ENCODE results near the gene SLC38A1. TPM values are rescaled to one million over a fixed set of nuclear protein-coding genes. Genes with fewer than 3 reads are reported as not detected.

Gene SLC38A1
- total RNA-seq, 1 donor from 2014 or later = 44.7 TPM

DNA sequence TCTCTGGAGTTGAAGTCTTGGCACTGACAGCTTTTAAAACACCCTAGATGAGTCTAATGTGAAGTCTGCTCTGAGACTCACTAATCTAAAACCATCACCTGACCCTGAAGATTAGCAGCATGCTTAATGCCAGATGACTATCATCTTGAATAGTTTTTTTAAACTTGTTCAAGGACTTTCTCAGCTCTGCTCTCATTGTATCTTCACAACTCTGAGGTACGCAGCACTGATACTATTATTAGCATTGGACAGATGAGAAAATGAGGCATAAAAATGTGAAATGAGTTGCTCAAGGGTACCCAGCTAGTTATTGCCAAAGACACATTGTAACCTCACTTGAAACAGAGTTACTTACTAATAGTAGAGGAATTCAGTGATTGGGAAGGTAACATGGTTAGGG is 4.8 kb downstream of the SLC38A1 start:
- intact Hi-C loops (cut with DNase I) = no loop called here
- peaks cover 53% of the 10 kb centered on the region for H3K4me1 ChIP-seq

DNA sequence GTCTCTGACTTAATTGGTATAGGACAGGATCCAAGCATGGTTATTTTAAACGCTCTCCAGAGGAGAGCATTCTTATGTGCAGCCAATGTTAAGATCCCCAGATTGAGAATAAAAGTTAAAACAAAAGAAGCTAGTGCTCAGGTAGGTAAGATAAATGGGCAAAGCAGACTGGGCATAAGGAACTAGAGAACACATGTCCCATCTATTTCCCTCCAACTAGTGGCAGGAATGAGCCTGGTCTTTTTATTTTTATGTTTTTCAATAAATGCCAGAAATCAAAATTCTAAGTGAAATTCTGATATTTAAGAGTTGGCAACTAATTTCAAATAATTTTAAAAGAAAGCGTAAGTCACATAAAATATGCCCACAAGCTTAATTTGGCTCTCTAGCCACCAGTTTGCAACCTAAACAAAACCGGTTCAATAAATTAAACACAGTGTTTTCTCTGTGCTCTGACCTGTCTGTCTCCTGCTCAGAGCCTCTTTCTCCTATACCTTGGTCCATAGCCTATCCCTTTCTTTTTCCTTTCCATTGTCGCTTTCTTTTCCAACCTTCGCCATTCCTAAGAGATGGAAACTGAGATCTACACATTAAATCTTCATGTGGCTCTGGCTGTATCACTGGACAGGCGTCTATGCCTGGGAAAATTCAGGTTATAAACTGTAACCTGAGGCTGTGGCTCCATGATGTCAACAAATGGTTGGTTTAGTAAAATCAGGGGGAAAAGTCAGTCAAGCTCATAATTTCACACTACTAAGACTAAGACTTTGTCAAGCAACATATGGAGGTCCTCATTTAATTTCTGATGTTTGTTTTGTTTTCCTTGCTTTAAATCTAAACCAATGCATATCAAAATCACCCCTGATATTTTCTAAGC is 5.5 kb downstream of the SLC38A1 start:
- intact Hi-C loops (cut with DNase I) = no loop called here
- no peak overlapping the region for H3K4me3 ChIP-seq
- TF ChIP-seq, protein P1, sequence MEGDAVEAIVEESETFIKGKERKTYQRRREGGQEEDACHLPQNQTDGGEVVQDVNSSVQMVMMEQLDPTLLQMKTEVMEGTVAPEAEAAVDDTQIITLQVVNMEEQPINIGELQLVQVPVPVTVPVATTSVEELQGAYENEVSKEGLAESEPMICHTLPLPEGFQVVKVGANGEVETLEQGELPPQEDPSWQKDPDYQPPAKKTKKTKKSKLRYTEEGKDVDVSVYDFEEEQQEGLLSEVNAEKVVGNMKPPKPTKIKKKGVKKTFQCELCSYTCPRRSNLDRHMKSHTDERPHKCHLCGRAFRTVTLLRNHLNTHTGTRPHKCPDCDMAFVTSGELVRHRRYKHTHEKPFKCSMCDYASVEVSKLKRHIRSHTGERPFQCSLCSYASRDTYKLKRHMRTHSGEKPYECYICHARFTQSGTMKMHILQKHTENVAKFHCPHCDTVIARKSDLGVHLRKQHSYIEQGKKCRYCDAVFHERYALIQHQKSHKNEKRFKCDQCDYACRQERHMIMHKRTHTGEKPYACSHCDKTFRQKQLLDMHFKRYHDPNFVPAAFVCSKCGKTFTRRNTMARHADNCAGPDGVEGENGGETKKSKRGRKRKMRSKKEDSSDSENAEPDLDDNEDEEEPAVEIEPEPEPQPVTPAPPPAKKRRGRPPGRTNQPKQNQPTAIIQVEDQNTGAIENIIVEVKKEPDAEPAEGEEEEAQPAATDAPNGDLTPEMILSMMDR (IDR thresholded peaks at IDR 0.05) = no peak
- no peak for TF ChIP-seq POLR2AphosphoS5 (IDR thresholded peaks at IDR 0.05; ENCODE audit: insufficient read depth in 1 of 2, low read depth in 1 of 2)
- TF ChIP-seq POLR2A (IDR thresholded peaks at IDR 0.05) = no peak
- H3K27me3 ChIP-seq = peaks cover 5% of the 10 kb centered on the region
- no peaks in the 10 kb centered on the region for H3K9me3 ChIP-seq
- H3K27ac ChIP-seq = no peak overlapping the region
- no peaks in the 10 kb centered on the region for H3K36me3 ChIP-seq
- no peak for DNase-seq (ENCODE audit: extremely low spot score in 2 of 2)
- H3K4me1 ChIP-seq = peaks cover 46% of the 10 kb centered on the region

More for the DNA sequence above, 4.8 kb downstream of the SLC38A1 start:
- H3K27ac ChIP-seq = no peak overlapping the region
- no peak for DNase-seq (ENCODE audit: extremely low spot score in 2 of 2)
- no peaks in the 10 kb centered on the region for H3K36me3 ChIP-seq
- no peaks in the 10 kb centered on the region for H3K9me3 ChIP-seq
- no peak overlapping the region for H3K4me3 ChIP-seq
- TF ChIP-seq POLR2AphosphoS5 (IDR thresholded peaks at IDR 0.05; ENCODE audit: insufficient read depth in 1 of 2, low read depth in 1 of 2) (no peak), POLR2A (IDR thresholded peaks at IDR 0.05) (no peak)
- TF ChIP-seq, protein P1 (IDR thresholded peaks at IDR 0.05) = no peak
- peaks cover 5% of the 10 kb centered on the region for H3K27me3 ChIP-seq

DNA sequence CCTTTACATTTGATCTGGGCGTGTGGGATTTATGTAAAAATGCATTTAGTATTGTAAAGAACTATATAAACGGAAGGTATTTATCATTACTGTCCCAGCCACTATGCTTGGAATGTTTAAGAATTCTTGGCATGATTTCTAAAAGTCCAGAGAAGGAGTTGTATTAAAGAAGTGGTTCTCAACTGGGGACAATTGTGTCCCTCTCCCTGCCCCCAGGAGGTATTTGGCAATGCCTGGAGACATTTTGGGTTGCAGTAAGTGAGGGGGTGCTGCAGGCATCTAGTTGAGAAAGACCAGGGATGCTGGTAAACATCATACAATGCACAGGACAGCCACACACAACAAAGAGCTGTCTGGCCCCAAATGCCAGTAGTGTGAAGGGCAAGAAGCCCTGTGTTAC is 7.2 kb downstream of the SLC38A1 start:
- Histone ChIP-seq H3K27me3 (no peaks in the 10 kb centered on the region), H3K9me3 (no peaks in the 10 kb centered on the region), H3K4me3 (no peak overlapping the region), H3K27ac (peak overlapping the region; percentile 19), H3K4me1 (peaks cover 30% of the 10 kb centered on the region), H3K36me3 (no peaks in the 10 kb centered on the region)
- intact Hi-C loops (cut with DNase I) = no loop called here
- DNase-seq (ENCODE audit: extremely low spot score in 2 of 2) = no peak
- no peak for TF ChIP-seq POLR2A (IDR thresholded peaks at IDR 0.05)
- TF ChIP-seq POLR2AphosphoS5 (IDR thresholded peaks at IDR 0.05; ENCODE audit: insufficient read depth in 1 of 2, low read depth in 1 of 2) = no peak
- TF ChIP-seq, protein P1 (IDR thresholded peaks at IDR 0.05) = no peak

DNA sequence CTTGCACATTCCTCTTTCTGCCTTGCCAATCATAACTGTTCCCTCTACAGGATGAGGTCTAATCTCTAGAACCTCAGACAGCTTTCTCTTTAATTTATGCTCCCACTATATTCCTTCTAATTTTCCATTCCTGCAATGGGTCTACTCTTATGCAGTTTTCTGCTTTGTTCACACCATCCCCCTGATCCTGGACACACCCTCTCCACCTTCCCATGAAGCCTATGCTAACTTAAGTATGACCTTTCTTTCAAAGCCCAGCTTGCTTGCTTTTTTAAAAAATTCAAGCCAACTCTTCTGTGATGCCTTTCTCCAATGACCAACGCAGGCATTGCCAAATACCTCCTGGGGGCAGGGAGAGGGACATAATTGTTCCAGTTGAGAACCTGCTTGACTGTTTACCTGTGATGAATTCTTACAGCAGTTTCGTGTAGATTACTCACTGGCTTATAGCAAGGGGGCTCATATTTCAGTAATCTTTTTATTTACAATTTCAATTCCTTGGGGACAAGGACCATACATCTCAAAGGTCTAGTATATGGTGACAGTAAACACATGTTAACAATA is 7.8 kb downstream of the SLC38A1 start:
- Histone ChIP-seq H3K36me3 (no peaks in the 10 kb centered on the region), H3K27ac (peak overlapping the region; percentile 39), H3K4me3 (no peak overlapping the region), H3K4me1 (peaks cover 27% of the 10 kb centered on the region), H3K27me3 (no peaks in the 10 kb centered on the region), H3K9me3 (no peaks in the 10 kb centered on the region)
- intact Hi-C loops (cut with DNase I) = no loop called here
- peak in 1 of 2 donors; percentile 10 for TF ChIP-seq POLR2AphosphoS5 (IDR thresholded peaks at IDR 0.05; ENCODE audit: insufficient read depth in 1 of 2, low read depth in 1 of 2)
- TF ChIP-seq, protein P1 (IDR thresholded peaks at IDR 0.05) = no peak
- DNase-seq (ENCODE audit: extremely low spot score in 2 of 2) = no peak

Data from vagina (tissue), 2 donors.